Measurements from ENCODE around the gene ERC2.

The ERC2 gene

GRCh38 chr3:55608301-55608937 lies 859.8 kb downstream of the ERC2 start:
- DNase-seq (ENCODE audit: low read depth in 2 of 3, low spot score in 1 of 3) = no peak

GRCh38 chr3:55607844-55608243 lies 860.4 kb downstream of the ERC2 start:
- DNase-seq (ENCODE audit: low read depth in 2 of 3, low spot score in 1 of 3) = no peak

DNA sequence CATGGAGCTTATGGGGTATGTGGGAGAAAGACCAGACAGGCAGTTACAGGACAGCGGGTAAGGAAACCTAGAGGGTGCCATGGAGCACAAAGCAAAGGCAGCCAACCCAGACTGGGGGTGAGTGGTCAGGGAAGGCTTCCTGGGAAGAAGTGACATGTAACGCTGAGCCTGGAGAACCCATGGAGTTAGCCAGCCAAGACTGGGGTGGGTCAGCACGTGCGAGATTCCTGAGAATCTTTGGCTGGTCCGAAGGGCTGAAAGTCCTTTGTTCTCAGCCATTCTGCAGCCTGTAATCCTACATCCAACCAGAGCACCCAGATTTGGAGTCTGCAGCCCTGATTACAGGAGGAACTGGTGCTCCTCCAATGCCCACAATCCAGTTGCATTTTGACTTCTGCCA lies 861.1 kb downstream of the ERC2 start:
- DNase-seq (ENCODE audit: low read depth in 2 of 3, low spot score in 1 of 3) = no peak

DNA sequence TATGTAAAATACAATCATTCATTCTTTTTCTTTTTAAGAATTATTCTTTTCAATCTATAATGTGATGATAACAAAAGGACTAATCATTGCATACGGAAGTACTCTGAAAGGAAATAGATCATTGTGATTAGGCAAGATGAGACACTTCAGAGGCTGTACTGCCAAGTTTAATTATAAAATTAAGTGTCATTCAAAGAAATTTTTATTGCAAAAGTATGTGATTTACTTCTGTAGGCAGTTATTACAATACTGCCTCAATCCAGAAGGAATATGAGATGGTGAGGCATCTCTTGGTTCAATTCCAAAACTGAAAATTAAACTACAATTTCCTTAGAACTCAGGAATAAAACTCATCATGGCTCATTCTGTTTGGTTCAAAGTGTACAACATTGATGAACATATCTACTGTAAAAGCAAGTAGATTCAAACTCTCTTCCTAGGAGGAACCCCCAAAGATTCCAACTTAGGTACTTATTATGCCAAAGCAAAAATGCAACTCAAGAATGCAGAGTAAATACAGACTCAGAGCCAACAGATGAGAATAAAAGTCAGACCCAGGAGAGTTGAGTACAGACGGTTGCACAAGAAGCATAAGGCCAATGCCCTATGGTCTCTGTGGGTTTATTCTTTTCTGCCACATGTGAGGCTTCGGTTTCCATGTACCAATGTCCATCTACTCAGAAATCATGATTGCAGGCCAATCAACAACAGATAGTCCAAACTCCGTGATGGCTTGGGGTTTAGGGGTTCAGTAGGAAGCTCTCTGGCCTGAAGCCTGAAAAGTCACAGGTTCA lies 862.6 kb downstream of the ERC2 start:
- no peak for DNase-seq (ENCODE audit: low read depth in 2 of 3, low spot score in 1 of 3)

GRCh38 chr3:55604846-55605245 lies 863.4 kb downstream of the ERC2 start:
- no peak for DNase-seq (ENCODE audit: low read depth in 2 of 3, low spot score in 1 of 3)

DNA sequence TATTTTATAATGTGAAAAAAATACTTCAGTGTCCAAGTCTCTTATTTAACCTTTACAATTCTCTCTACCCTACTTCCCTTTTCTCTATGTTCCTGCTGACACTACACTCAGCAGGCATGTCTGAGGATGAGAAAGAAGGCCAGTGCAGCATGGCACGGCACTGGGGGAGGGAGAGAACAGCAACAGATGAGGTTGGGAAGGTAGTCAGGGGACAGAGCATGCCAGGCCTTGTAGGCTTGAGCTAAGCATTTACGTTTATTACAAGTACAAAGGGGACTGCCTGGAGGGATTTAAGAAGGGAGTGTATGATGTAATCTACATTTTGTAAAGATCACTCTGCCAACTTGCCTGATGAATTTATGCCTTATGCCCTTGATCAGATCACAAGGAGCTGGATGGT lies 863.9 kb downstream of the ERC2 start:
- DNase-seq (ENCODE audit: low read depth in 2 of 3, low spot score in 1 of 3) = no peak

DNA sequence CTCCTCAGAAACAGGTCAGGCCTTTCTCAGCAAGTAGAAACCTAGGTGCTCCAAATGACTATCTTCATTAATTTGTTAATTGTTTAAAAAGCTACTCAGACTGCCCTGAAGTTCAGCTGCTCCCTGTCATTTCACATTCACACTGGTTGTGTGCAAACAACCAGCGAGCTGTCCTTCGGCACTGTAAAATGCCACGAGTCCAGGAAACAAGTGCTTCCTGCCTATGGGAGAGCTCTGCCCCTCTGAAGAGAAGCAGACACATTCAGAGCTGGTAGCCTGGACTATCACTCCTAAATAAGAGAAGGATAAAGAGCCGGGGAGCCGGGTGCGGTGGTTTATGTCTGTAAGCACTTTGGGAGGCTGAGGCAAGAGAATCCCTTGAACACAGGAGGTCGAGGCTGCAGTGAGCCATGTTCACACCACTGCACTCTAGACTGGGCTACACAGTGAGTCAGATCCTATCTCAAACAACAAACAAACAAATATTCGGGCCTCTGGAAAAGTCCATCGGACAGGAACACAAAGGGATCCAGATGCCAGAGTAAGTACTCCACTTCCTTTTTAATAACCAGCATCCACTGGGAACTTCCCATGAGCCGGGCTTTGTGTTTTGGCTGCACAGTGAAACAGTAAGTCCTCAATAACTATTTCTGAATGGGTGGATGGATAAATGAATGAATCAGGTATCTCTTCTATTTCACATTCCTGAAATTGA lies 866.7 kb downstream of the ERC2 start:
- no peak for DNase-seq (ENCODE audit: low read depth in 2 of 3, low spot score in 1 of 3)

GRCh38 chr3:55598224-55598623 lies 870.0 kb downstream of the ERC2 start:
- no peak for DNase-seq (ENCODE audit: low read depth in 2 of 3, low spot score in 1 of 3)

GRCh38 chr3:55597641-55598040 lies 870.6 kb downstream of the ERC2 start:
- no peak for DNase-seq (ENCODE audit: low read depth in 2 of 3, low spot score in 1 of 3)

GRCh38 chr3:55596212-55596611 lies 872.1 kb downstream of the ERC2 start:
- DNase-seq (ENCODE audit: low read depth in 2 of 3, low spot score in 1 of 3) = no peak

GRCh38 chr3:55595420-55595819 lies 872.8 kb downstream of the ERC2 start:
- no peak for DNase-seq (ENCODE audit: low read depth in 2 of 3, low spot score in 1 of 3)

GRCh38 chr3:55592572-55592971 lies 875.7 kb downstream of the ERC2 start:
- no peak for DNase-seq (ENCODE audit: low read depth in 2 of 3, low spot score in 1 of 3)

- DNase-seq (ENCODE audit: low read depth in 2 of 3, low spot score in 1 of 3) = no peak
Observed at GRCh38 chr3:55591888-55592287, 876.4 kb downstream of the ERC2 start.

DNA sequence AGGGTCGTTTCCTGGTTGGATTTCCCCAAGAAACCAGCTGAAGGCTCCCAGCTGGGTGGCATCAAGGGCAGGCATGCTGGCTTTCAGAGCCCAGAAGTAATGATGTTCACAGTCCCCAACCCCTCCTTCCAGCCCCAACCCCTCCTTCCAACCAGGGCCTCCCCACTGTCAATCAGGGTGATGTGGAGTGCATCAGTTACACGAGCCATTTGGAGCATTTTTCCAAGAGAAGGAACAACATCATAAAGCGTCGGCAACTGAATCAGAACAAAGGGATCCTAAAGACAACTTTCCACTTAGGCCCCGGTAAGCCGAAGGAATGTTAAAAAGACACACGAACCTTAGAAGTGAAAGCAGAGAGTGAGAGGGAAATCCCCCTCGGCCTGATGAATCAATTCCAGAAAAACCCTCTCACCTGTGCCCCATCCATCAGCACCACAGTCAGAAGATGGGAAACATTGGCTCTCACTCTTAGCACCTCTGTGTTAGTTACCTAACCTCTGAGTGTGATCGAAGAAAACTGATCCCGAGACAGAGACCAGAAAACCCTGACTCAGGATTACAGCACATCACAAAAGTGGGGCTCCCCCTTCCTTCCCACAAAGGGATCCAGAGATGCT lies 880.0 kb downstream of the ERC2 start:
- no peak for DNase-seq (ENCODE audit: low read depth in 2 of 3, low spot score in 1 of 3)

- no peak for DNase-seq (ENCODE audit: low read depth in 2 of 3, low spot score in 1 of 3)
Observed at GRCh38 chr3:55585856-55586255, 882.4 kb downstream of the ERC2 start.

- no peak for DNase-seq (ENCODE audit: low read depth in 2 of 3, low spot score in 1 of 3)
Observed at GRCh38 chr3:55584716-55585368, 883.4 kb downstream of the ERC2 start.

DNA sequence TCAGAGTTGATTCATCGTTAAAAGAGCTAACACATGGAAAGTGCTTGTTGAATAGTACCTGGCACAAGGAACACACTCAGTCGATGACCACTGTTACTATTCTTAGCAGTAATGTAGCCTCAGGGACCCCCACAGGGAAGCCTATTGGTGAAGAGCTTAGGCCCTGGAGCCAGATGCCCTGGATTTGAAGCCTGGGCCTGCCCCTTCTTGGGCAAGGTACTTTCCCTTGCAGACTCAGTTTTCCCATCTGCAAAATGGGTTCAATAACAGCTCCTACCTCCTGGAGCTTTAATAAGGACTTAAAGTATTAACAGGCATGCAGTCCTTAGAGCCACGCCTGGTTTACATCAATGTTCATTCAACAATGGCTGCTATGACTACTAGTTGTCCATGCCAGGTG lies 884.2 kb downstream of the ERC2 start:
- no peak for DNase-seq (ENCODE audit: low read depth in 2 of 3, low spot score in 1 of 3)

- DNase-seq (ENCODE audit: low read depth in 2 of 3, low spot score in 1 of 3) = no peak
Observed at GRCh38 chr3:55583475-55583874, 884.8 kb downstream of the ERC2 start.

DNA sequence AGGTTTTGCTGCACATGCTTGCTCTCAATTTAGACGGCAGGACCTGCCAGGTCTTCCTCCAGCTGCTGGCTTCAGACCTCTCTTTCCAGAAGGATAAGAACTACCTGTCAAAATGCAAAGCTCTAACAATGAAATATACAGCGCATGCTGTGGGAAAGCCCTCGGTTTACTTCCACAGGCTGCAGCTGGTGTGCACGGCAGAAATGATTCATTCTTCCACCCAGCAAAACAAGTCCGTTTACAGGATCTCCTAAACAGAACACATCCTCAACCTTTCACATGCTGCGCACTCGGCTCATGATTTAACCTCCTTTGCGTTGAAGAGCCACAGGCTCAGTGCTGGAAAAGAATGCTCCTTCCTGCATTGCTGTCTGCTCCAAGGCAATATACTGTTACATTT lies 888.8 kb downstream of the ERC2 start:
- no peak for DNase-seq (ENCODE audit: low read depth in 2 of 3, low spot score in 1 of 3)

GRCh38 chr3:55576621-55577388 lies 891.5 kb downstream of the ERC2 start:
- no peak for DNase-seq (ENCODE audit: low read depth in 2 of 3, low spot score in 1 of 3)

- no peak for DNase-seq (ENCODE audit: low read depth in 2 of 3, low spot score in 1 of 3)
Observed at GRCh38 chr3:55574671-55575070, 893.6 kb downstream of the ERC2 start.

Data from stimulated activated CD4-positive, alpha-beta T cell treated with anti-CD3 and anti-CD28 coated beads, Interleukin-12 subunit alpha, Interleukin-12 subunit beta, amount 100 ng/mL, for 48 hours (primary cell).